OCI-LY1 (cell line): ENCODE results near the gene PADI6.

Experiments
- H2AFZ ChIP-seq: fragments of 200-600 bp; sonication (generic), shearing (Covaris generic); 2 replicates; pipeline ENCODE4 v1.6.0; 2014; ENCODE audit warnings: antibody characterized with exemption, mild to moderate bottlenecking, low read length
- H3F3A ChIP-seq: fragments of 200-600 bp; sonication (generic), shearing (Covaris generic); 2 replicates; pipeline ENCODE4 v1.6.0; 2014; ENCODE audit warnings: mild to moderate bottlenecking, antibody characterized with exemption, low read length, moderate library complexity; ENCODE audit not compliant: insufficient read depth
- H3K27ac ChIP-seq: fragments of 200-600 bp; sonication (generic); 2 replicates; pipeline ENCODE4 v1.5.1; 2014; ENCODE audit warnings: low read length, mixed run types, mild to moderate bottlenecking, low read depth; ENCODE audit not compliant: poor library complexity, severe bottlenecking
- H3K27me3 ChIP-seq: fragments of 200-600 bp; sonication (generic); 2 replicates; pipeline ENCODE4 v1.6.0; 2014; ENCODE audit warnings: antibody characterized with exemption, mild to moderate bottlenecking, low read length, moderate library complexity; ENCODE audit not compliant: insufficient read depth
- H3K36me3 ChIP-seq: fragments of 200-600 bp; sonication (generic); 2 replicates; pipeline ENCODE4 v1.6.1; 2014; ENCODE audit warnings: mild to moderate bottlenecking, antibody characterized with exemption, low read length, moderate library complexity, mixed read lengths; ENCODE audit not compliant: insufficient read depth
- H3K4me1 ChIP-seq: fragments of 200-600 bp; sonication (generic); 2 replicates; pipeline ENCODE4 v1.5.1; 2014; ENCODE audit warnings: mild to moderate bottlenecking, low read length, moderate library complexity; ENCODE audit not compliant: insufficient read depth, severe bottlenecking
- H3K4me2 ChIP-seq: fragments of 200-600 bp; sonication (generic), shearing (Covaris generic); 2 replicates; pipeline ENCODE4 v1.6.1; 2014; ENCODE audit warnings: low read length
- H3K4me3 ChIP-seq: fragments of 200-600 bp; sonication (generic); 2 replicates; pipeline ENCODE4 v1.5.1; 2014; ENCODE audit warnings: low read length, low read depth, mild to moderate bottlenecking, mixed read lengths; ENCODE audit not compliant: poor library complexity, severe bottlenecking
- H3K79me2 ChIP-seq: fragments of 200-600 bp; shearing (Covaris generic); 2 replicates; pipeline ENCODE4 v1.6.1; 2016; ENCODE audit warnings: mixed run types, low read length, mixed read lengths; ENCODE audit not compliant: insufficient read depth
- H3K9ac ChIP-seq: fragments of 200-600 bp; sonication (generic), shearing (Covaris generic); 2 replicates; pipeline ENCODE4 v1.6.1; 2014; ENCODE audit warnings: mild to moderate bottlenecking, low read length, mixed read lengths
- H3K9me2 ChIP-seq: fragments of 200-600 bp; sonication (generic), shearing (Covaris generic); 2 replicates; pipeline ENCODE4 v1.6.1; 2014; ENCODE audit warnings: low read depth, mild to moderate bottlenecking, low read length, mixed read lengths
- H3K9me3 ChIP-seq: fragments of 200-600 bp; shearing (Covaris generic); 2 replicates; pipeline ENCODE4 v1.6.1; 2014; ENCODE audit warnings: low read length, mixed read lengths
- H4K20me1 ChIP-seq: fragments of 200-600 bp; sonication (generic), shearing (Covaris generic); 2 replicates; pipeline ENCODE4 v1.6.0; 2016; ENCODE audit warnings: mild to moderate bottlenecking, low read length; ENCODE audit not compliant: insufficient read depth
- CTCF ChIP-seq: fragments of 200-600 bp; sonication (generic), shearing (Covaris generic); IDR thresholded peaks from 2 replicates; pipeline ENCODE4 v1.5.1; 2017; ENCODE audit warnings: mild to moderate bottlenecking, antibody characterized with exemption, low read length, moderate library complexity, mixed read lengths
- EZH2 ChIP-seq: fragments of 200-600 bp; sonication (generic), shearing (Covaris generic); IDR thresholded peaks from 2 replicates; pipeline ENCODE4 v1.8.0; 2017; ENCODE audit warnings: borderline replicate concordance, mixed run types, mild to moderate bottlenecking, antibody characterized with exemption, low read length, moderate library complexity, mixed read lengths

PADI6 gene

DNA sequence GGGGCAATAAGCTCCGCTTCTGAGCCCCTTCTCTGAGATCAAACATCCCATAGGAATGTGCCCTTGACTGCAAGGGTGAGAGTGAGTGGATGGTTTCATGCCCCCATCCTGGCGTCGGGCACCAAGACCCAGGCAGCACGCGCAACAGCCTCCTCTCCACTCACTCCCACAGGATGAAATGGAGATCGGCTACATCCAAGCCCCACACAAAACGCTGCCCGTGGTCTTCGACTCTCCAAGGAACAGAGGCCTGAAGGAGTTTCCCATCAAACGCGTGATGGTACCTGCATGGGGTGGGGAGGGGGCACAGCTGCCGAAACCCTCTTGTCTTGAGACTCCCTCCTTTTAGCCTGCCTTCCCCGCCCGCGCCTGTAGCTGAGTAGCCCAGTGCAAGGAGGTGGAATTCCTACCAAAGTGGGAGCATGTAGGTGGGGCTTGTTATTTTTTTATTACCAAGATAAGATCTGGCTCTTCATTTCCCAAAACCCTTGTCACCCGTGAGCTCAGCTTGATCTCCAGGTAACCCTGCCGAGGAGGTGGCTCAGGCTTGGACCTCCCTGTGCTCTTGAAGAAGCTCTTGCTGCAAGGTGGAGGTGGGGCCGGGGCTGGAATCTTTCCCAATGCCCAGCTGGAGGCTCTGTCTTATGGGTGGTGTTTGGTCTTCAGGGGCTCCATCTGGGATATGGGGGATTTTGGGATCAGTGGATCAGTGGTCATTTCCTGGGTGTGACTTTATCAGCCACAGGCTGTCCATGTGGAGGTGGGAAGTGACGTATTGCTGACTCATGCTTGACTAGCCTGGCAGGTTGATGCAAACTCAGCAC is 24.0 kb upstream of the PADI6 start:
- no peaks in the 10 kb centered on the region for H4K20me1 ChIP-seq
- H3K4me1 ChIP-seq: no peaks in the 10 kb centered on the region
- H3K27me3 ChIP-seq: 0 out of 2 replicates have a peak, but pooled peaks cover 3% of the 10 kb centered on the region
- H3K9ac ChIP-seq: no peak overlapping the region
- TF ChIP-seq EZH2 (no peak), CTCF (no peak)
- no peaks in the 10 kb centered on the region for H3K9me3 ChIP-seq
- no peak overlapping the region for H2AFZ ChIP-seq
- no peak overlapping the region for H3K4me3 ChIP-seq
- H3K9me2 ChIP-seq: no peaks in the 10 kb centered on the region
- no peak overlapping the region for H3K4me2 ChIP-seq
- H3K79me2 ChIP-seq: no peaks in the 10 kb centered on the region
- H3K27ac ChIP-seq: no peak overlapping the region
- no peaks in the 10 kb centered on the region for H3K36me3 ChIP-seq
- H3F3A ChIP-seq: no peaks in the 10 kb centered on the region

DNA sequence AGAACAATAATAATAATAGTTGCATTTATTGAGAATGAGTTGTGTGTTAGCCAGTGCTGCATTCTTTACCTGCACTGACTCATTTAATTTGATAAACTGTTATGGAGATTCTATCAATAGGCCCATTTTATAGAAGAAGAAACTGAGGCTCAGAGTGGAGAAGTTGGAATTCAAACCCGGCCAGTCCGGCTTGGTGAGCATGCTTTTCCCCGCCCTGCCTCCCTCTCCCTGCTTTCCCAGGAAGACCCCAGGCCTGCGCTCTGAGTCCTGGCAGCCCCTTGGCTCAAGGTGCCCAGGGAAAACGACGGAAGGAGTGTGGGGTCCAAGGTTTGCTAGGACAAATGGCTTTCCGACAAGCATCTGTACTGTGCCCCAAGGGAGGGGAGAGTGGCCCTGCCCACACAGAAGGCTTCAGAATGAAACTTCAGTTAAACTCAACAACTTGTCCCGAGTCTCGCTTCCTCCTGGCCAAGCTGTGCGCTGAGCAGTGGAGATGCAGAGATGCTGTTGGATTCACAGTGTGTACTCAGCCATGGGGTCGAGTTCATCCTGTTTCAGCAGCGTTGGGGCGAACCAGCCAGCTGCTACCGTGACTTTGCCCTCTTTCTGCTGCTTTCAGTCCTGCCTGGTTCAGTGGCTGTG is 23.3 kb upstream of the PADI6 start:
- Histone ChIP-seq H3K27ac (no peak overlapping the region), H3K4me2 (no peak overlapping the region), H3K4me3 (no peak overlapping the region), H3K79me2 (no peaks in the 10 kb centered on the region), H3K9me2 (no peaks in the 10 kb centered on the region), H3F3A (no peaks in the 10 kb centered on the region), H4K20me1 (no peaks in the 10 kb centered on the region), H3K36me3 (no peaks in the 10 kb centered on the region), H3K27me3 (0 out of 2 replicates have a peak, but pooled peaks cover 3% of the 10 kb centered on the region), H2AFZ (no peak overlapping the region), H3K9ac (no peak overlapping the region), H3K4me1 (no peaks in the 10 kb centered on the region), H3K9me3 (no peaks in the 10 kb centered on the region)
- TF ChIP-seq CTCF (no peak), EZH2 (no peak)

GRCh38 chr1:17350083-17350482 is 21.9 kb upstream of the PADI6 start:
- H3K4me1 ChIP-seq: no peaks in the 10 kb centered on the region

More at GRCh38 chr1:17350083-17350482, 21.9 kb upstream of the PADI6 start:
- Histone ChIP-seq H3K4me2 (no peak overlapping the region), H3K9ac (no peak overlapping the region), H3K27me3 (0 out of 2 replicates have a peak, but pooled peaks cover 3% of the 10 kb centered on the region), H3K9me3 (no peaks in the 10 kb centered on the region), H3F3A (no peaks in the 10 kb centered on the region), H3K27ac (no peak overlapping the region), H4K20me1 (no peaks in the 10 kb centered on the region), H3K79me2 (no peaks in the 10 kb centered on the region), H2AFZ (no peak overlapping the region), H3K36me3 (no peaks in the 10 kb centered on the region), H3K9me2 (no peaks in the 10 kb centered on the region), H3K4me3 (no peak overlapping the region)
- TF ChIP-seq CTCF (no peak), EZH2 (no peak)
